ENCODE data around the gene GASK1A. TPM values are rescaled to one million over a fixed set of nuclear protein-coding genes. Genes with fewer than 3 reads are reported as not detected.

The GASK1A gene
- total RNA-seq, 1 donor from 2014 or later = not detected

DNA sequence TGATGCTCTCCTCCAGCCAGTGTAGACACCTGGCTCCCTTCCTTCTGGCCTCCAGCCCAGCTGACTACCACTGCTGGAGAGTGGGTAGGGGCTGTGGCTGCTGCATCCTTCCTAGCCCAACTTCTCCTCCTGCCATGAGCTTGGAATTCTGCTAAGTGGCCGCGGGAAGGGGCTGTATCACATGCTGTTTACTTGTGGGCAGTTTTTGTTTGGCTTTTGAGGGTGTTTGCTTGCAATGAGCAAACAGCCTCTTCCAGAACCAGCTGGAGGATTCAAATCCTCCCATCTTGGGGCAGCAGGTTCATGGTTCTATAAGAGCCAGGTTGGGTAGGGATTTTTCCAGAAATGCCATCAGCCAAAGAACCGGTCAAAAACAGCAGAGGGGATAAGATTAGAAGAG is 9.0 kb downstream of the GASK1A start:
- no peaks in the 10 kb centered on the region for H3K36me3 Mint-ChIP-seq (ENCODE audit: unreplicated experiment)
- no peaks in the 10 kb centered on the region for H3K9me3 Mint-ChIP-seq (ENCODE audit: unreplicated experiment)
- peaks cover 5% of the 10 kb centered on the region for H3K27me3 Mint-ChIP-seq (ENCODE audit: unreplicated experiment)
- H3K4me1 Mint-ChIP-seq (ENCODE audit: low read depth, unreplicated experiment) = no peaks in the 10 kb centered on the region
- H3K4me3 Mint-ChIP-seq (ENCODE audit: unreplicated experiment) = no peak overlapping the region
- no peak overlapping the region for H3K27ac Mint-ChIP-seq (ENCODE audit: unreplicated experiment)
- TF ChIP-seq, protein P1, sequence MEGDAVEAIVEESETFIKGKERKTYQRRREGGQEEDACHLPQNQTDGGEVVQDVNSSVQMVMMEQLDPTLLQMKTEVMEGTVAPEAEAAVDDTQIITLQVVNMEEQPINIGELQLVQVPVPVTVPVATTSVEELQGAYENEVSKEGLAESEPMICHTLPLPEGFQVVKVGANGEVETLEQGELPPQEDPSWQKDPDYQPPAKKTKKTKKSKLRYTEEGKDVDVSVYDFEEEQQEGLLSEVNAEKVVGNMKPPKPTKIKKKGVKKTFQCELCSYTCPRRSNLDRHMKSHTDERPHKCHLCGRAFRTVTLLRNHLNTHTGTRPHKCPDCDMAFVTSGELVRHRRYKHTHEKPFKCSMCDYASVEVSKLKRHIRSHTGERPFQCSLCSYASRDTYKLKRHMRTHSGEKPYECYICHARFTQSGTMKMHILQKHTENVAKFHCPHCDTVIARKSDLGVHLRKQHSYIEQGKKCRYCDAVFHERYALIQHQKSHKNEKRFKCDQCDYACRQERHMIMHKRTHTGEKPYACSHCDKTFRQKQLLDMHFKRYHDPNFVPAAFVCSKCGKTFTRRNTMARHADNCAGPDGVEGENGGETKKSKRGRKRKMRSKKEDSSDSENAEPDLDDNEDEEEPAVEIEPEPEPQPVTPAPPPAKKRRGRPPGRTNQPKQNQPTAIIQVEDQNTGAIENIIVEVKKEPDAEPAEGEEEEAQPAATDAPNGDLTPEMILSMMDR (IDR thresholded peaks at IDR 0.05; ENCODE audit: partially characterized antibody, unreplicated experiment) = no peak
- no peak for DNase-seq

DNA sequence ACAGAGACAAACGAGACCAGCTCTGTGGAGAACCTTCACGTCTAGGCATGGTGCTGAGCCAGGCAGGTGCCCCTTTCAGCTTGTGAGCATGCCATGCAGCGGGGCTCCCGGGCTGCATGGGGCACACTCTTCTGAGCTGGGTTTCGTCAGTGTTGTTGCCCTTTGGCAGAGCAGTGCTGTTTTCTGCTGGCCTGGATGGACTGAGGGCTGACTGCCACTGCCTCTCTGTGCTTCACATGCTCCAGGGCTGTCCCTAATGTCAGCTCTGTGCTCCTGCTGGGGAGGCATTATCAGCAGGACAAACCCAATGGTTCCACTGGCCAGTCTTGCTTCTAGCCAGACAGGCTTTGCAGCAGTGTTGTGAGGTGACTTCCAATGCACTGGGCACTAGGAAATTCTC is 9.5 kb downstream of the GASK1A start:
- TF ChIP-seq, protein P1 (IDR thresholded peaks at IDR 0.05; ENCODE audit: partially characterized antibody, unreplicated experiment) = no peak
- DNase-seq = no peak
- Mint-ChIP-seq H3K27ac (ENCODE audit: unreplicated experiment) (no peak overlapping the region), H3K36me3 (ENCODE audit: unreplicated experiment) (no peaks in the 10 kb centered on the region), H3K4me1 (ENCODE audit: low read depth, unreplicated experiment) (no peaks in the 10 kb centered on the region), H3K27me3 (ENCODE audit: unreplicated experiment) (peaks cover 5% of the 10 kb centered on the region), H3K9me3 (ENCODE audit: unreplicated experiment) (no peaks in the 10 kb centered on the region), H3K4me3 (ENCODE audit: unreplicated experiment) (no peak overlapping the region)

DNA sequence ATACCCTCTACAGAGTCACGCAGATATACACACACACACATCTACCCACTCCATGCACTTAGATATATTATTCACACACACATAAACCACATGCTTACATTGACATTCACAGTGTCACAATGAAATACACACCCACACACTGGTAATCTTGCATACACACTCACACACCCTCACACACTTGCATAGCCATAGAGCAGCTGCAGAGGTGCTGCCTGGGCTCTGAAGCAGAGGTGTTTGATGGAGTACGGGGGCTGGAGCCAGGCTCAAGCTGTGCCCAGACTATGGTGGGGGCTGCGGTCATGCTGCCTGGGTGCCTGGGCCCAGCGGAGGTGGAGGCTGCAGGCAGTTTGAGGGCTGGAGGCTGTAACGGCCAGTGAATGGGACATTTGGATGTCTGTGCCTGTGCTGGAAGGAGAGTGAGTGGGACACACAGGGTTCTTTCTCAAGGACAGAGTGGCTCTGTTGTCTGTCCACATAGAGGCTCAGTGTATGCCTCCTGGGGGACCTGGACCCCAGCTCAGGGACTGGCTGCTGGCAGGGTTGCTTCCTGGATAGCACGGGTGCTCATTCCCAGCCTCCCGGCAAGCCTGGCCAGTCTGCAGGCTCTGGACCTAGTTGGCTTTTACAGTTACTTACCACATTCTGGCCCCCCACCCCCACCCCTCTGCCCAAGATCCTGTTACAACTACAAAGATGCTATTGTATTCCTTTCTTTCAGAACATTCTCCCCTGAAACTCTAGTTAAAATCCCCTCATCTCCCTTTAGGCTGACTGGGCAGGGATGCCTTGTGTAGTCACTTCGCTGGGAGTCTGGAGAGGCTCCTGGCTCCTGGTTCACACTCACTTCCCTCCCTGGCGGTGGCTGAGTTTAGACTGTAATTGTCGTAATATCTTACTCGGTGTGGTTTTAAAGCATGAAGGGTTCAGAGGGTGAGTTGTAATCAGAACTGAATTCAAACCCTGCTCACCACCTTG is 12.5 kb downstream of the GASK1A start:
- H3K27me3 Mint-ChIP-seq (ENCODE audit: unreplicated experiment) = peaks cover 2% of the 10 kb centered on the region
- TF ChIP-seq, protein P1 (IDR thresholded peaks at IDR 0.05; ENCODE audit: partially characterized antibody, unreplicated experiment) = no peak
- no peaks in the 10 kb centered on the region for H3K36me3 Mint-ChIP-seq (ENCODE audit: unreplicated experiment)
- H3K4me3 Mint-ChIP-seq (ENCODE audit: unreplicated experiment) = no peak overlapping the region
- DNase-seq = no peak
- H3K27ac Mint-ChIP-seq (ENCODE audit: unreplicated experiment) = no peak overlapping the region
- no peaks in the 10 kb centered on the region for H3K9me3 Mint-ChIP-seq (ENCODE audit: unreplicated experiment)
- no peaks in the 10 kb centered on the region for H3K4me1 Mint-ChIP-seq (ENCODE audit: low read depth, unreplicated experiment)

DNA sequence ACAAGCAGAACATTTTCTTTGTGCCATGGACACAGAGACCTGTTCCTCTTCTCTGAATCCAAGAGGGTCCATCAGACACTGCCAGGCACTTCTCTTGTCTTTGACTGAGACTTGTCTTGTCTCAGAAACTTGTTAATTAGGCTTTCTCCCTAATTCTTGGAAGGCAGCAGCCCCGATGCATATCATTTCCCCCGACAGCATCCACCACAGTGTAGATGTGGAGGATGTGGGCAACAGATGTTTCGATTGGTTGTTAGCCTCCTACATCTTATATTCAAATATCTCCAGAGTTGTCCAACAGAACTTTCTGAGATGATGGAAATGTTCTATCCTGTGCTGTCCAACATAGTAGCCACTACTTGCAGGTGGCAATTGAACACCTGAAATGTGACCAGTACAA is 15.5 kb downstream of the GASK1A start:
- no peaks in the 10 kb centered on the region for H3K9me3 Mint-ChIP-seq (ENCODE audit: unreplicated experiment)
- no peaks in the 10 kb centered on the region for H3K36me3 Mint-ChIP-seq (ENCODE audit: unreplicated experiment)
- TF ChIP-seq, protein P1 (IDR thresholded peaks at IDR 0.05; ENCODE audit: partially characterized antibody, unreplicated experiment) = no peak
- no peak overlapping the region for H3K4me3 Mint-ChIP-seq (ENCODE audit: unreplicated experiment)
- DNase-seq = no peak
- H3K4me1 Mint-ChIP-seq (ENCODE audit: low read depth, unreplicated experiment) = no peaks in the 10 kb centered on the region
- H3K27ac Mint-ChIP-seq (ENCODE audit: unreplicated experiment) = no peak overlapping the region
- peaks cover 2% of the 10 kb centered on the region for H3K27me3 Mint-ChIP-seq (ENCODE audit: unreplicated experiment)

DNA sequence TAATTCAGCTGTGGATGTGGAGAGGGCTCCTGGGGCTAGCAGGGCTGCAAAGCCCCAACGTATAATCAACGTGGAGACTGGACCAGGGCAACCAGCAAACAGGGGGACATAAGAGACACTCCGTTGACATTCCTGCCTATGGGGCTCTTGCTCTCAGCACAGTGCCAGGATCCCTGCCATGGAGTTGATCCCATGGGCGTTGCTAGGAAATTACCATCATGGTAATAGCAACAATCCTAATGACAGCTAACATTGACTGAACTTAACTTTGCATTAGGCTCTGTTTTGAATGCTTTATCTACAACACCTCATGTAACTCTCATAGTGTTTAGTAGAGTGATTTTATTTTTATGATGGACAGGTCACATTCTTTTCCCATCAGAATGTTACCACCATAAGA is 16.9 kb downstream of the GASK1A start:
- peaks cover 2% of the 10 kb centered on the region for H3K27me3 Mint-ChIP-seq (ENCODE audit: unreplicated experiment)
- no peaks in the 10 kb centered on the region for H3K4me1 Mint-ChIP-seq (ENCODE audit: low read depth, unreplicated experiment)
- H3K27ac Mint-ChIP-seq (ENCODE audit: unreplicated experiment) = no peak overlapping the region
- H3K36me3 Mint-ChIP-seq (ENCODE audit: unreplicated experiment) = no peaks in the 10 kb centered on the region
- no peaks in the 10 kb centered on the region for H3K9me3 Mint-ChIP-seq (ENCODE audit: unreplicated experiment)
- no peak for DNase-seq
- no peak overlapping the region for H3K4me3 Mint-ChIP-seq (ENCODE audit: unreplicated experiment)
- TF ChIP-seq, protein P1 (IDR thresholded peaks at IDR 0.05; ENCODE audit: partially characterized antibody, unreplicated experiment) = no peak

Measured in glutamatergic neuron (in vitro differentiated cells).